GM23338 (cell line): ENCODE results near the gene C1QTNF4. TPM values are rescaled to one million over a fixed set of nuclear protein-coding genes. Genes with fewer than 3 reads are reported as not detected.

Source experiments
- ATAC-seq: fragments of 200-7000 bp; cut with Tn5 transposase; 3 replicates; pipeline ENCODE4 v1.9.1; 2020
- DNase-seq: peaks from one replicate; pipeline ENCODE4 v3.0.0-alpha.2; 2015; ENCODE audit warnings: low spot score
- H2AFZ ChIP-seq: fragments of 200-600 bp; sonication (generic); 2 replicates; pipeline ENCODE4 v1.8.0; 2016; ENCODE audit warnings: antibody characterized with exemption, mild to moderate bottlenecking, moderate library complexity
- H3F3A ChIP-seq: fragments of 200-600 bp; sonication (generic); replicated peaks from 2 replicates; pipeline ENCODE4 v1.8.0; 2017; ENCODE audit warnings: antibody characterized with exemption, mixed run types, low read depth
- H3K27ac ChIP-seq: fragments of 200-600 bp; sonication (generic); 2 replicates; pipeline ENCODE4 v1.6.1; 2016; ENCODE audit warnings: low read depth
- H3K27me3 ChIP-seq: fragments of 200-600 bp; sonication (generic); 2 replicates; pipeline ENCODE4 v1.8.0; 2016; ENCODE audit warnings: mild to moderate bottlenecking, mixed run types, moderate library complexity; ENCODE audit not compliant: insufficient read depth
- H3K36me3 ChIP-seq: fragments of 200-600 bp; sonication (generic); 2 replicates; pipeline ENCODE4 v1.8.0; 2016; ENCODE audit warnings: mild to moderate bottlenecking; ENCODE audit not compliant: insufficient read depth
- H3K4me1 ChIP-seq: fragments of 200-600 bp; sonication (generic); 2 replicates; pipeline ENCODE4 v1.8.0; 2016; ENCODE audit warnings: mild to moderate bottlenecking, moderate library complexity; ENCODE audit not compliant: insufficient read depth
- H3K4me2 ChIP-seq: fragments of 200-600 bp; sonication (generic); 2 replicates; pipeline ENCODE4 v1.7.1; 2017; ENCODE audit warnings: mixed run types
- H3K4me3 ChIP-seq: fragments of 200-600 bp; sonication (generic); 2 replicates; pipeline ENCODE4 v1.6.1; 2016; ENCODE audit warnings: mixed run types
- H3K79me2 ChIP-seq: fragments of 200-600 bp; sonication (generic); replicated peaks from 2 replicates; pipeline ENCODE4 v1.8.0; 2017; ENCODE audit warnings: mild to moderate bottlenecking; ENCODE audit not compliant: insufficient read depth
- H3K9me2 ChIP-seq: fragments of 200-600 bp; sonication (generic); 2 replicates; pipeline ENCODE4 v1.8.0; 2017; ENCODE audit not compliant: insufficient read depth
- H4K20me1 ChIP-seq: fragments of 200-600 bp; sonication (generic); replicated peaks from 2 replicates; pipeline ENCODE4 v1.8.0; 2017; ENCODE audit warnings: mild to moderate bottlenecking; ENCODE audit not compliant: insufficient read depth
- H3K27ac Mint-ChIP-seq: 2 replicates; pipeline ENCODE4 v1.8.0; 2020; ENCODE audit warnings: inconsistent platforms, mild to moderate bottlenecking, moderate library complexity, mixed read lengths
- H3K27me3 Mint-ChIP-seq: 3 replicates; pipeline ENCODE4 v1.8.0; 2022; ENCODE audit warnings: low read depth, mild to moderate bottlenecking, moderate library complexity, mixed read lengths, inconsistent platforms; ENCODE audit not compliant: insufficient read depth, poor library complexity
- H3K36me3 Mint-ChIP-seq: 3 replicates; pipeline ENCODE4 v1.8.0; 2021; ENCODE audit warnings: low read depth, mild to moderate bottlenecking, inconsistent platforms, moderate library complexity, mixed read lengths
- H3K4me1 Mint-ChIP-seq: 3 replicates; pipeline ENCODE4 v1.8.0; 2020; ENCODE audit warnings: mild to moderate bottlenecking, inconsistent platforms, mixed read lengths
- H3K4me3 Mint-ChIP-seq: 3 replicates; pipeline ENCODE4 v1.8.0; 2021; ENCODE audit warnings: moderate library complexity, mild to moderate bottlenecking, inconsistent platforms, mixed read lengths
- H3K9me3 Mint-ChIP-seq: 3 replicates; pipeline ENCODE4 v1.8.0; 2020; ENCODE audit warnings: moderate library complexity, mild to moderate bottlenecking, inconsistent platforms, mixed read lengths
- ETS1 ChIP-seq: IDR thresholded peaks from 2 replicates; pipeline ENCODE4 v1.6.1; 2016; ENCODE audit warnings: antibody characterized with exemption
- EZH2phosphoT487 ChIP-seq: fragments of 200-600 bp; sonication (generic); IDR thresholded peaks from one replicate; pipeline ENCODE4 v1.8.1; 2018; ENCODE audit warnings: antibody characterized with exemption; ENCODE audit not compliant: unreplicated experiment
- JUNB ChIP-seq: IDR thresholded peaks from one replicate; pipeline ENCODE4 v1.6.1; 2016; ENCODE audit warnings: antibody characterized with exemption; ENCODE audit not compliant: unreplicated experiment
- POLR2AphosphoS5 ChIP-seq: IDR thresholded peaks from 2 replicates; pipeline ENCODE4 v1.6.1; 2016; ENCODE audit warnings: antibody characterized with exemption, low read depth
- STAT1 ChIP-seq: IDR thresholded peaks from one replicate; pipeline ENCODE4 v1.6.1; 2016; ENCODE audit warnings: antibody characterized with exemption; ENCODE audit not compliant: unreplicated experiment
- ZNF331 ChIP-seq: fragments of 250-450 bp; sonication (Bioruptor Pico); IDR thresholded peaks from 2 replicates; pipeline ENCODE4 v1.5.0; 2020; ENCODE audit warnings: low read depth, mild to moderate bottlenecking, moderate library complexity
- polyA plus RNA-seq: library from polyadenylated mRNA; unstranded; fragments of >200 nt; fragmentation: Nextera tagmentation; extraction: Ambion mirVana; gene quantifications from 2 replicates; pipeline ENCODE4 v1.2.1, GENCODE V29; 2016
- total RNA-seq: library from RNA; depleted of rRNA; stranded (reverse); fragments of >200 nt; shearing (Covaris generic); gene quantifications from 2 replicates; pipeline ENCODE4 v1.2.3, GENCODE V29; 2014
- TF ChIP-seq, protein P1 (sequence below): fragments of 250-450 bp; sonication (Bioruptor Pico); IDR thresholded peaks from 2 replicates; pipeline ENCODE4 v1.5.0; 2020; ENCODE audit warnings: mild to moderate bottlenecking, moderate library complexity

Gene C1QTNF4
- total and polyA plus RNA-seq, 2 experiments from 2014 or later = 5.2 to 6.6 TPM

GRCh38 chr11:47599902-47600301 is 5.7 kb upstream of the C1QTNF4 start (continued):
- TF ChIP-seq, protein P1, sequence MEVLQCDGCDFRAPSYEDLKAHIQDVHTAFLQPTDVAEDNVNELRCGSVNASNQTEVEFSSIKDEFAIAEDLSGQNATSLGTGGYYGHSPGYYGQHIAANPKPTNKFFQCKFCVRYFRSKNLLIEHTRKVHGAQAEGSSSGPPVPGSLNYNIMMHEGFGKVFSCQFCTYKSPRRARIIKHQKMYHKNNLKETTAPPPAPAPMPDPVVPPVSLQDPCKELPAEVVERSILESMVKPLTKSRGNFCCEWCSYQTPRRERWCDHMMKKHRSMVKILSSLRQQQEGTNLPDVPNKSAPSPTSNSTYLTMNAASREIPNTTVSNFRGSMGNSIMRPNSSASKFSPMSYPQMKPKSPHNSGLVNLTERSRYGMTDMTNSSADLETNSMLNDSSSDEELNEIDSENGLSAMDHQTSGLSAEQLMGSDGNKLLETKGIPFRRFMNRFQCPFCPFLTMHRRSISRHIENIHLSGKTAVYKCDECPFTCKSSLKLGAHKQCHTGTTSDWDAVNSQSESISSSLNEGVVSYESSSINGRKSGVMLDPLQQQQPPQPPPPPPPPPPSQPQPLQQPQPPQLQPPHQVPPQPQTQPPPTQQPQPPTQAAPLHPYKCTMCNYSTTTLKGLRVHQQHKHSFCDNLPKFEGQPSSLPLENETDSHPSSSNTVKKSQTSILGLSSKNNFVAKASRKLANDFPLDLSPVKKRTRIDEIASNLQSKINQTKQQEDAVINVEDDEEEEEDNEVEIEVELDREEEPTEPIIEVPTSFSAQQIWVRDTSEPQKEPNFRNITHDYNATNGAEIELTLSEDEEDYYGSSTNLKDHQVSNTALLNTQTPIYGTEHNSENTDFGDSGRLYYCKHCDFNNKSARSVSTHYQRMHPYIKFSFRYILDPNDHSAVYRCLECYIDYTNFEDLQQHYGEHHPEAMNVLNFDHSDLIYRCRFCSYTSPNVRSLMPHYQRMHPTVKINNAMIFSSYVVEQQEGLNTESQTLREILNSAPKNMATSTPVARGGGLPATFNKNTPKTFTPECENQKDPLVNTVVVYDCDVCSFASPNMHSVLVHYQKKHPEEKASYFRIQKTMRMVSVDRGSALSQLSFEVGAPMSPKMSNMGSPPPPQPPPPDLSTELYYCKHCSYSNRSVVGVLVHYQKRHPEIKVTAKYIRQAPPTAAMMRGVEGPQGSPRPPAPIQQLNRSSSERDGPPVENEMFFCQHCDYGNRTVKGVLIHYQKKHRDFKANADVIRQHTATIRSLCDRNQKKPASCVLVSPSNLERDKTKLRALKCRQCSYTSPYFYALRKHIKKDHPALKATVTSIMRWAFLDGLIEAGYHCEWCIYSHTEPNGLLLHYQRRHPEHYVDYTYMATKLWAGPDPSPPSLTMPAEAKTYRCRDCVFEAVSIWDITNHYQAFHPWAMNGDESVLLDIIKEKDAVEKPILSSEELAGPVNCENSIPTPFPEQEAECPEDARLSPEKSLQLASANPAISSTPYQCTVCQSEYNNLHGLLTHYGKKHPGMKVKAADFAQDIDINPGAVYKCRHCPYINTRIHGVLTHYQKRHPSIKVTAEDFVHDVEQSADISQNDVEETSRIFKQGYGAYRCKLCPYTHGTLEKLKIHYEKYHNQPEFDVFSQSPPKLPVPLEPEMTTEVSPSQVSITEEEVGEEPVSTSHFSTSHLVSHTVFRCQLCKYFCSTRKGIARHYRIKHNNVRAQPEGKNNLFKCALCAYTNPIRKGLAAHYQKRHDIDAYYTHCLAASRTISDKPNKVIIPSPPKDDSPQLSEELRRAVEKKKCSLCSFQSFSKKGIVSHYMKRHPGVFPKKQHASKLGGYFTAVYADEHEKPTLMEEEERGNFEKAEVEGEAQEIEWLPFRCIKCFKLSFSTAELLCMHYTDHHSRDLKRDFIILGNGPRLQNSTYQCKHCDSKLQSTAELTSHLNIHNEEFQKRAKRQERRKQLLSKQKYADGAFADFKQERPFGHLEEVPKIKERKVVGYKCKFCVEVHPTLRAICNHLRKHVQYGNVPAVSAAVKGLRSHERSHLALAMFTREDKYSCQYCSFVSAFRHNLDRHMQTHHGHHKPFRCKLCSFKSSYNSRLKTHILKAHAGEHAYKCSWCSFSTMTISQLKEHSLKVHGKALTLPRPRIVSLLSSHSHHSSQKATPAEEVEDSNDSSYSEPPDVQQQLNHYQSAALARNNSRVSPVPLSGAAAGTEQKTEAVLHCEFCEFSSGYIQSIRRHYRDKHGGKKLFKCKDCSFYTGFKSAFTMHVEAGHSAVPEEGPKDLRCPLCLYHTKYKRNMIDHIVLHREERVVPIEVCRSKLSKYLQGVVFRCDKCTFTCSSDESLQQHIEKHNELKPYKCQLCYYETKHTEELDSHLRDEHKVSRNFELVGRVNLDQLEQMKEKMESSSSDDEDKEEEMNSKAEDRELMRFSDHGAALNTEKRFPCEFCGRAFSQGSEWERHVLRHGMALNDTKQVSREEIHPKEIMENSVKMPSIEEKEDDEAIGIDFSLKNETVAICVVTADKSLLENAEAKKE (CRISPR knock-in tag) = no peak
- TF ChIP-seq STAT1 = no peak
- TF ChIP-seq ETS1 = no peak

DNA sequence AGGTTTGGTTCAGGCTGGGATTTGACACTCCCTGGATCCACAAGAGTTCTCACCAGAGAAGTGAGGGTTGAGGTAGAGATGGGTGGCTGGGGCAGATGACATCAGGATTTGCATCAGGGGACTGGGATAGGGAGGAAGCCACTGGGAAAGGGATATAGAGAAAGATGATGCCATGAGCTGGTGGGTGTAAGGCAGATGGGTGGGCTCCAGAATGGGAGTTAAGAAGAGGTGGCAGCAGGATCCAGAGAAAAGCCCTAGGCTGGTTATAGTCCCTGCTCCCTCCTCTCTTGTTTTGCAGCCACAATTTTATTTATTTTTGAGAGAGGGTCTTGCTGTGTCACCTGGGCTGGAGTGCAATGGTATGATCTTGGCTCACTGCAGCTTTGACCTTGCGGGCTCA is 1.8 kb upstream of the C1QTNF4 start:
- Mint-ChIP-seq H3K27ac (no peak overlapping the region), H3K9me3 (no peaks in the 10 kb centered on the region), H3K4me1 (peaks cover 27% of the 10 kb centered on the region), H3K36me3 (no peaks in the 10 kb centered on the region), H3K27me3 (peaks cover 40% of the 10 kb centered on the region), H3K4me3 (no peak overlapping the region)
- no peak overlapping the region for H3K4me3 ChIP-seq
- H2AFZ ChIP-seq = no peak overlapping the region
- peaks cover 52% of the 10 kb centered on the region for H3K27me3 ChIP-seq
- H3K79me2 ChIP-seq = no peaks in the 10 kb centered on the region
- DNase-seq (no peak), ATAC-seq (no peak)
- no peak overlapping the region for H3K4me2 ChIP-seq
- H3K9me2 ChIP-seq = 0 out of 2 replicates have a peak, but pooled peaks cover 2% of the 10 kb centered on the region
- no peaks in the 10 kb centered on the region for H3F3A ChIP-seq
- no peak overlapping the region for H3K27ac ChIP-seq
- no peaks in the 10 kb centered on the region for H3K36me3 ChIP-seq
- H3K4me1 ChIP-seq = peaks cover 23% of the 10 kb centered on the region
- 0 out of 2 replicates have a peak, but pooled peaks cover 5% of the 10 kb centered on the region for H4K20me1 ChIP-seq
- TF ChIP-seq JUNB = no peak
- no peak for TF ChIP-seq POLR2AphosphoS5
- TF ChIP-seq ZNF331 (CRISPR knock-in tag) = no peak
- no peak for TF ChIP-seq EZH2phosphoT487
- TF ChIP-seq, protein P1 (CRISPR knock-in tag) = no peak
